Measurements from ENCODE around the gene GHRHR. TPM values are rescaled to one million over a fixed set of nuclear protein-coding genes. Genes with fewer than 3 reads are reported as not detected.

The GHRHR gene
- polyA plus RNA-seq, 3 donors: not detected

DNA sequence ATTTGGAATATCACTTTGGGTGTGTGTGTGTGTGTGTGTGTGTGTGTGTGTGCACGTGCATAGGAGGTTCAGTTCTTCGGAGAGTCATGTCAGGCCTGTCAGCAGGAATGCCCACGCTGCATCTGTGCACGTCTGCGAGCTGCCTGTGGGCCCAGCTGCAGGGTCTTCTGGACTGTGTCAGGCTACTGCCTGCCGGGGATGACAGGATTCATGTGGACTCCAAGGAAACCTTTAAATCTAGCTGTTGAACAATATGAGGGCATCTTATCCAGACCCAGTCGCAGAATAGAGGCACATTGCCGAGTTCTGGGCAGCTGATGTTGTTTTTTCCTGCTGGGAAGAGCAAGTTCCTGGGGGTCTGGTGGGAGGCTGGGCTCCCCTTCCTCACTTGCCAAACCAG, 33.1 kb upstream of the GHRHR start:
- no peak overlapping the region for H3K27ac Mint-ChIP-seq
- Histone ChIP-seq H3K4me2 (replicated peaks; ENCODE audit: extremely low read depth, low read length, poor library complexity, severe bottlenecking) (no peak overlapping the region), H3K4me1 (ENCODE audit: control insufficient read depth in 1 of 2, insufficient read depth in 2 of 2, low read length in 2 of 2) (no peaks in the 10 kb centered on the region), H4K20me1 (ENCODE audit: insufficient read depth, low read length) (no peaks in the 10 kb centered on the region), H2AFZ (ENCODE audit: insufficient read depth, low read depth, low read length, poor library complexity, severe bottlenecking) (no peak overlapping the region), H3K27me3 (ENCODE audit: control insufficient read depth in 2 of 2, insufficient read depth in 2 of 2, low read length in 2 of 2) (no peaks in the 10 kb centered on the region), H3K27ac (ENCODE audit: low read depth in 1 of 2, low read length in 2 of 2) (no peak overlapping the region), H3K4me3 (replicated peaks in 1 of 3; ENCODE audit: low read depth in 2 of 3, low read length in 3 of 3) (no peak overlapping the region), H3K36me3 (replicated peaks in 1 of 2; ENCODE audit: control insufficient read depth in 1 of 2, insufficient read depth in 2 of 2, low read length in 2 of 2) (no peaks in the 10 kb centered on the region), H3K79me2 (ENCODE audit: insufficient read depth, low read length) (no peaks in the 10 kb centered on the region), H3K9ac (ENCODE audit: insufficient read depth, low read length, poor library complexity, severe bottlenecking) (no peak overlapping the region), H3K9me3 (replicated peaks in 1 of 2; ENCODE audit: control insufficient read depth in 1 of 2, insufficient read depth in 1 of 2, low read length in 2 of 2) (peaks cover 0 to 7% of the 10 kb centered on the region in 2 donors)
- no peak for DNase-seq
- intact Hi-C loops (cut with micrococcal nuclease): no loop called here
- H3K27me3 Mint-ChIP-seq (ENCODE audit: low read depth in 3 of 3): peaks cover 0 to 2% (median 0%) of the 10 kb centered on the region in 3 donors
- TF ChIP-seq CTCF (IDR thresholded peaks at IDR 0.05): no peak
- no peak overlapping the region for H3K4me3 Mint-ChIP-seq
- H3K36me3 Mint-ChIP-seq: no peaks in the 10 kb centered on the region
- 89% methylated on average over 6 of the region's 8 CpGs for WGBS (ENCODE audit: insufficient coverage)
- peaks cover 3 to 16% (median 6%) of the 10 kb centered on the region in 7 donors for H3K9me3 Mint-ChIP-seq
- H3K4me1 Mint-ChIP-seq: no peaks in the 10 kb centered on the region

- no peak overlapping the region for H3K27ac ChIP-seq (ENCODE audit: low read depth in 1 of 2, low read length in 2 of 2)
- peaks cover 0 to 7% of the 10 kb centered on the region in 2 donors for H3K9me3 ChIP-seq (replicated peaks in 1 of 2; ENCODE audit: control insufficient read depth in 1 of 2, insufficient read depth in 1 of 2, low read length in 2 of 2)
- DNase-seq: no peak
- no peak overlapping the region for H3K4me2 ChIP-seq (replicated peaks; ENCODE audit: extremely low read depth, low read length, poor library complexity, severe bottlenecking)
- no peak overlapping the region for H3K27ac Mint-ChIP-seq
- H3K27me3 Mint-ChIP-seq (ENCODE audit: low read depth in 3 of 3): peaks cover 0 to 2% (median 0%) of the 10 kb centered on the region in 3 donors
- H3K9ac ChIP-seq (ENCODE audit: insufficient read depth, low read length, poor library complexity, severe bottlenecking): no peak overlapping the region
- no peaks in the 10 kb centered on the region for H3K36me3 Mint-ChIP-seq
- no peak overlapping the region for H3K4me3 Mint-ChIP-seq
- H3K79me2 ChIP-seq (ENCODE audit: insufficient read depth, low read length): no peaks in the 10 kb centered on the region
- TF ChIP-seq CTCF (IDR thresholded peaks at IDR 0.05): no peak
- H4K20me1 ChIP-seq (ENCODE audit: insufficient read depth, low read length): no peaks in the 10 kb centered on the region
- no peak overlapping the region for H3K4me3 ChIP-seq (replicated peaks in 1 of 3; ENCODE audit: low read depth in 2 of 3, low read length in 3 of 3)
- peaks cover 3 to 16% (median 6%) of the 10 kb centered on the region in 7 donors for H3K9me3 Mint-ChIP-seq
- no peaks in the 10 kb centered on the region for H3K27me3 ChIP-seq (ENCODE audit: control insufficient read depth in 2 of 2, insufficient read depth in 2 of 2, low read length in 2 of 2)
- H3K4me1 Mint-ChIP-seq: no peaks in the 10 kb centered on the region
- H3K4me1 ChIP-seq (ENCODE audit: control insufficient read depth in 1 of 2, insufficient read depth in 2 of 2, low read length in 2 of 2): no peaks in the 10 kb centered on the region
- H3K36me3 ChIP-seq (replicated peaks in 1 of 2; ENCODE audit: control insufficient read depth in 1 of 2, insufficient read depth in 2 of 2, low read length in 2 of 2): no peaks in the 10 kb centered on the region
- 95% methylated on average over 20 of the region's 24 CpGs for WGBS (ENCODE audit: insufficient coverage)
- intact Hi-C loops (cut with micrococcal nuclease): no loop called here
- no peak overlapping the region for H2AFZ ChIP-seq (ENCODE audit: insufficient read depth, low read depth, low read length, poor library complexity, severe bottlenecking)
These were observed 32.4 kb upstream of the GHRHR start for GRCh38 chr7:30931161-30931928.

Measured in CD14-positive monocyte (primary cell).